Measurements from ENCODE around the gene ADD1. TPM values are rescaled to one million over a fixed set of nuclear protein-coding genes. Genes with fewer than 3 reads are reported as not detected.

Gene ADD1
- total and polyA plus RNA-seq, 2 donors (not counting 1 experiment from before 2014, with no cell fraction given), result 302 to 383 TPM

DNA sequence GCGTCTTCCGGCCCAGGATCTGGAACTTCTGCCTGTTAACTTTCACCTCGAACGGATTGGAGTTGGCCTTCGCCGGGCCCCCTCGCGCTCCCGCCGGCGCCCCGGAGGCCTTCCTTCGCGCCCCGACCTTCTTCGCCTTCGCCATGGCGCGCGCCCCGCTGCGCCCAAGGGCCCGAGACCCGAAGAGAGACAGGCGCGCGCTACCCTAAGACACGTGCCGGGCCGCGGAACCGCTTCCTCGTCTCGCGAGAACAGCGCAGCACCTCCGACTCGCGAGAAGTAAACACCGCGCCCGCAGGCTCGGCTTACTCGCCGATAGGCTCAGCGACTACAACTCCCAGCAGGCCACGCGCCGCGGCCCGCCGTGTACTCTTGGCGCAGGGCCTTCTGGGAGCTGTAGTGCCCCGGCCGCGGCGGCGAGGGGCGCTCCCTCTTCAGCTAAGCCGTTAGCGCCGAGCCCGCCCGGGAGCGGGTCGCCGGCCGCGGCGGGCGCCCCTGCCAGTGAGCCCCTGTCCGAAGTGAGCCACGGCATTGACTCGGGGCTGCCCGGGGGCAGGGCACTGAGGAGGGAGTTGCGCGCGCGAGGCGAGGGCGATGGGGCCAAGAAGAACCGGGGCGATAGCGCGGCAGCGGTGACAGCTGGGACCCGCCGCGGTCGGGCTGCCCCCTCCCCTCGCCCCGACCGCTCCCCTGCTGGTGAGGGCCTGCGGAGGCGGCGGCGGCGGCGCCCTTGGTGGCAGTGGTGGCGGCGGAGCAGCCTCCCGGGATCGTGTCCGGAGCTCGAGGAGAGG is 119.7 kb downstream of the ADD1 start, which contains the start of the genes GRK4 and NOP14:
Gene GRK4 (plus strand): TSS at position 397 of the 791 bp plus-strand sequence. CDS start 500 bp downstream, outside the sequence.
Gene NOP14 (minus strand): TSS at position 232 of the 791 bp plus-strand sequence. CDS start 87 bp downstream, at position 145.
- Histone ChIP-seq H3K4me1 (ENCODE audit: control insufficient read depth in 2 of 2, insufficient read depth in 2 of 2, low read length in 2 of 2) (peaks cover 20 to 25% of the 10 kb centered on the region in 2 donors), H3K27ac (ENCODE audit: low read length in 2 of 2) (peak within 1 kb of the TSS; percentile 78 to 91), H3K9me3 (ENCODE audit: control extremely low read depth in 1 of 3, control insufficient read depth in 2 of 3, insufficient read depth in 1 of 3, low read length in 2 of 3) (no peaks in the 10 kb centered on the region), H3K27me3 (replicated peaks in 1 of 4; ENCODE audit: control extremely low read depth in 1 of 4, control insufficient read depth in 3 of 4, insufficient read depth in 4 of 4, low read length in 3 of 4) (no peaks in the 10 kb centered on the region), H3K4me3 (ENCODE audit: control extremely low read depth in 1 of 5, extremely low read depth in 1 of 5, insufficient read depth in 1 of 5, low read depth in 2 of 5, low read length in 4 of 5) (peak within 1 kb of the TSS; percentile 48 to 86 (median 74)), H3K79me2 (ENCODE audit: control insufficient read depth, insufficient read depth, low read length) (peaks cover 38% of the 10 kb centered on the region), H2AFZ (ENCODE audit: insufficient read depth, low read depth, low read length, poor library complexity, severe bottlenecking) (peak within 1 kb of the TSS; percentile 97), H3K36me3 (replicated peaks in 1 of 2; ENCODE audit: control extremely low read depth in 1 of 2, control insufficient read depth in 1 of 2, extremely low read depth in 1 of 2, insufficient read depth in 2 of 2, low read length in 1 of 2) (peaks cover 0 to 9% of the 10 kb centered on the region in 2 experiments), H4K20me1 (ENCODE audit: control insufficient read depth, insufficient read depth, low read length, poor library complexity, severe bottlenecking) (peaks cover 36% of the 10 kb centered on the region), H3K4me2 (replicated peaks; ENCODE audit: low read depth, low read length, poor library complexity, severe bottlenecking) (peak within 1 kb of the TSS; percentile 96), H3K9ac (ENCODE audit: low read length) (peak within 1 kb of the TSS; percentile 85)
- DNase-seq, result peak; percentile 98
- peak within 1 kb of the TSS; percentile 96 for H3K27ac Mint-ChIP-seq
- ChIA-PET CTCF (interaction anchor here (0.5 to 3.7 kb wide), 8 partner anchors 9 to 1612 kb away, joined by 3 to 30 read pairs (median 4); partner anchors contain the start of genes CFAP99, TNIP2 and ZFYVE28), POLR2A (interaction anchor here (0.6 to 1.7 kb wide), 13 partner anchors 10 to 721 kb away, joined by 3 to 6 read pairs (median 4); partner anchors contain the start of genes HAUS3, POLN and RNF4)
- intact Hi-C loops (cut with micrococcal nuclease), result loop anchor here (1.0 to 5.0 kb wide), 11 partner anchors 29 to 1106 kb away; partner anchors contain the start of genes CFAP99, HAUS3, HTT and HTT-AS
- peak; percentile 93 for ATAC-seq (ENCODE audit: low read depth)
- H3K4me1 Mint-ChIP-seq, result peaks cover 28% of the 10 kb centered on the region
- WGBS (ENCODE audit: insufficient coverage), result under 1% methylated on average over 105 of the region's 105 CpGs
- H3K9me3 Mint-ChIP-seq (ENCODE audit: insufficient read depth), result no peaks in the 10 kb centered on the region
- peak within 1 kb of the TSS; percentile 96 for H3K4me3 Mint-ChIP-seq
- H3K27me3 Mint-ChIP-seq, result no peaks in the 10 kb centered on the region
- TF ChIP-seq, protein P1, sequence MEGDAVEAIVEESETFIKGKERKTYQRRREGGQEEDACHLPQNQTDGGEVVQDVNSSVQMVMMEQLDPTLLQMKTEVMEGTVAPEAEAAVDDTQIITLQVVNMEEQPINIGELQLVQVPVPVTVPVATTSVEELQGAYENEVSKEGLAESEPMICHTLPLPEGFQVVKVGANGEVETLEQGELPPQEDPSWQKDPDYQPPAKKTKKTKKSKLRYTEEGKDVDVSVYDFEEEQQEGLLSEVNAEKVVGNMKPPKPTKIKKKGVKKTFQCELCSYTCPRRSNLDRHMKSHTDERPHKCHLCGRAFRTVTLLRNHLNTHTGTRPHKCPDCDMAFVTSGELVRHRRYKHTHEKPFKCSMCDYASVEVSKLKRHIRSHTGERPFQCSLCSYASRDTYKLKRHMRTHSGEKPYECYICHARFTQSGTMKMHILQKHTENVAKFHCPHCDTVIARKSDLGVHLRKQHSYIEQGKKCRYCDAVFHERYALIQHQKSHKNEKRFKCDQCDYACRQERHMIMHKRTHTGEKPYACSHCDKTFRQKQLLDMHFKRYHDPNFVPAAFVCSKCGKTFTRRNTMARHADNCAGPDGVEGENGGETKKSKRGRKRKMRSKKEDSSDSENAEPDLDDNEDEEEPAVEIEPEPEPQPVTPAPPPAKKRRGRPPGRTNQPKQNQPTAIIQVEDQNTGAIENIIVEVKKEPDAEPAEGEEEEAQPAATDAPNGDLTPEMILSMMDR (IDR thresholded peaks at IDR 0.05), result peak; percentile 48
- no peak for TF ChIP-seq EZH2 (IDR thresholded peaks at IDR 0.05; ENCODE audit: borderline replicate concordance, insufficient read depth, low read depth, low read length, poor library complexity, severe bottlenecking)
